ENCODE results near the gene SRPX2.

DNA sequence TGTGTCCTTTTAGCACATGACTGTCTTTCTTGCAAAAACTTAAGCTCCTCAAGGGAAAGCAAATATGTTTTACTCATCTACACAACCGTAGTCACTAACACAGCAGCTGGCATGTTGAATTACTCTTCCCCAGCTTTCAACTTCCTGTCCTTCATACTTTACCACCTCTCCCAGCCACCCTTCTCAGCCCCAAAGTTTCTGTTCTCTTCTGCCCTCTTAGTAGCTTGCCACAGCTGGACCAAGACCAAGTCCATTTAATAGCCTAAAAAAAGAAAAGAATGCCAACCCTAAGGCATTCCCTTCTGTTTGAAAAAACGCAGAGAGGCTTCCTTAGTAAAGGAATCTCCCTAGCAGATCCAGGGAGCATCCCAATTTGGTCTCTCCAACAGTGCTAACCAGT, 36.8 kb downstream of the SRPX2 start:
- no peak for TF ChIP-seq EZH2 (optimal IDR thresholded peaks at IDR 0.05; ENCODE audit: low read depth, low read length)
- TF ChIP-seq, protein P1, sequence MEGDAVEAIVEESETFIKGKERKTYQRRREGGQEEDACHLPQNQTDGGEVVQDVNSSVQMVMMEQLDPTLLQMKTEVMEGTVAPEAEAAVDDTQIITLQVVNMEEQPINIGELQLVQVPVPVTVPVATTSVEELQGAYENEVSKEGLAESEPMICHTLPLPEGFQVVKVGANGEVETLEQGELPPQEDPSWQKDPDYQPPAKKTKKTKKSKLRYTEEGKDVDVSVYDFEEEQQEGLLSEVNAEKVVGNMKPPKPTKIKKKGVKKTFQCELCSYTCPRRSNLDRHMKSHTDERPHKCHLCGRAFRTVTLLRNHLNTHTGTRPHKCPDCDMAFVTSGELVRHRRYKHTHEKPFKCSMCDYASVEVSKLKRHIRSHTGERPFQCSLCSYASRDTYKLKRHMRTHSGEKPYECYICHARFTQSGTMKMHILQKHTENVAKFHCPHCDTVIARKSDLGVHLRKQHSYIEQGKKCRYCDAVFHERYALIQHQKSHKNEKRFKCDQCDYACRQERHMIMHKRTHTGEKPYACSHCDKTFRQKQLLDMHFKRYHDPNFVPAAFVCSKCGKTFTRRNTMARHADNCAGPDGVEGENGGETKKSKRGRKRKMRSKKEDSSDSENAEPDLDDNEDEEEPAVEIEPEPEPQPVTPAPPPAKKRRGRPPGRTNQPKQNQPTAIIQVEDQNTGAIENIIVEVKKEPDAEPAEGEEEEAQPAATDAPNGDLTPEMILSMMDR (IDR thresholded peaks at IDR 0.05; ENCODE audit: low read length): no peak
